HG02973 (cell line): ENCODE results near the gene EIF2AK3.
"Not testable (repeated sequence)": the region's sequence is repeated elsewhere in the genome, so short reads cannot be mapped to it uniquely, and the experiment has no call there.

ENCODE experiments used
- ATAC-seq: cut with Tn5 transposase; IDR thresholded peaks from one replicate; pipeline ENCODE4 v1.9.1; 2021; ENCODE audit warnings: moderate library complexity; ENCODE audit not compliant: unreplicated experiment

The EIF2AK3 gene

DNA sequence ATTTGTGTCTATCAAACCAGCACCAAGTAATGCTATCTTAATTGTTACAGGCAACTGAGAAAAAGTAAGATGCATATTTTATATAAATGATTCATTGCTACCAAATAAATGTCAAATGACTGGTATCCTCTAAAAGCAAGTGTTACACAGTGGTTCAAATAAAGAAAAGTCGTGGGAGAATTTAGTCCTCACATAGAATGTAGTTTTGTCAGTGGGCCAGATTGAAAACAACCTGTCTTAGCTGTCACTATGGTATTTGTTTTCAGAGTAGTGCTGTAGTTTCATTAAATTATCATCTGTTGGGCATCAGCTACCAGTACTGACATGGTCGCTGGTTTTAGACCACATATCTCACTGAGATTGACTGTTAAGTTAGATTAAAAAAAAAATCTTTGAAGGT lies 10.2 kb upstream of the EIF2AK3 start:
- ATAC-seq: no peak

DNA sequence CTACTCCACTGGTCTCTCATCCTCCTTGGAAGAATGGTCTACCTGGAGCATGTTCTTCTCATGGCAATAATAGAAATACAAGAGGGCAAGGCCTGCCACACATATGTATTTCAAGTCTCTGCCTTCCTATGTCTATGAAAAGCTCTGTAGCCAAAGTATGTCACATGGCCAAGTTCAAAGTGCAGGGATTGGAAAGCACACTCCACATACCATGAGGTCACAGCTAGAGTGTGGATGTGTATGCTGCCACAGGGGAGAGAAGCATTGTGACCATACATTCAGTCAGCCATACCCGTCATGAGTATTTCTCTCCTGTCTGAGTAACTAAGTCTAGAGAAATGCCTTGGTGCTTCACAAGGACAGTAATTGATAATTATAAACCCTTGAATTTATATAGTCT lies 8.8 kb upstream of the EIF2AK3 start:
- ATAC-seq: no peak

DNA sequence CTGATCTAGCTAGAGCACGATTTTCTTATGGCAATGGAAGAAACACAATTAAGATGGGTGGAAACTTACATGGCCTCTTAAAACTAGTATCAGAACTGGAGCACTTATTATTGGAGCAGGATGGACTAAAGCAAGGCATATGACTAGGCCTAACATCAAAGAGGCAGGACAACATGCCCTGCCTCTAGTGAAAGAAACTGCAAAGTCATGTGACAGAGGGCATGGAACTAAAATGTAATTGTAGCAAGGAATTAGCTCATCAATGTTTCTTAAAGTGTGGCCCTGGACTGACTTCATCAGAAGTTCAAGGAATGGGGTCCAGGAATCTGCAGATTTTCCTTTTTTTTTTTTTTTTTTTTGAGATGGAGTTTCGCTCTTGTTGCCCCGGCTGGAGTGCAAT lies 5.3 kb upstream of the EIF2AK3 start:
- no peak for ATAC-seq

DNA sequence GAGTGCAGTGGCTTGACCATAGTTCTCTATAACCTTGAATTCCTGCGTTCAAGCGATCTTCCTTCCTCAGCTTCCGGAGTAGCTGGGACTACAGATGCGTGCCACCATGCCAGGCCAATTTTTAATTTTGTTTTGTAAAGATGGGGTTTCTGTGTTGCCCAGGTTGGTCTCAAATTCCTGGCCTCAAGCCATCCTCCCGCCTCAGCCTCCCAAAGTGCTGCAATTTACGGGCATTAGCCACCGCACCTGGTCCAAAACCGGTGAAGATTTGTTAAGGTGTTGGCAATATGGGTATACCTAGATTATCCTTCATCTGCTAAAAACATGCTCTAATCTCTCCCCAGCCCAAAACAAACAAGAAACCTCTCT lies 1.3 kb upstream of the EIF2AK3 start:
- no peak for ATAC-seq

DNA sequence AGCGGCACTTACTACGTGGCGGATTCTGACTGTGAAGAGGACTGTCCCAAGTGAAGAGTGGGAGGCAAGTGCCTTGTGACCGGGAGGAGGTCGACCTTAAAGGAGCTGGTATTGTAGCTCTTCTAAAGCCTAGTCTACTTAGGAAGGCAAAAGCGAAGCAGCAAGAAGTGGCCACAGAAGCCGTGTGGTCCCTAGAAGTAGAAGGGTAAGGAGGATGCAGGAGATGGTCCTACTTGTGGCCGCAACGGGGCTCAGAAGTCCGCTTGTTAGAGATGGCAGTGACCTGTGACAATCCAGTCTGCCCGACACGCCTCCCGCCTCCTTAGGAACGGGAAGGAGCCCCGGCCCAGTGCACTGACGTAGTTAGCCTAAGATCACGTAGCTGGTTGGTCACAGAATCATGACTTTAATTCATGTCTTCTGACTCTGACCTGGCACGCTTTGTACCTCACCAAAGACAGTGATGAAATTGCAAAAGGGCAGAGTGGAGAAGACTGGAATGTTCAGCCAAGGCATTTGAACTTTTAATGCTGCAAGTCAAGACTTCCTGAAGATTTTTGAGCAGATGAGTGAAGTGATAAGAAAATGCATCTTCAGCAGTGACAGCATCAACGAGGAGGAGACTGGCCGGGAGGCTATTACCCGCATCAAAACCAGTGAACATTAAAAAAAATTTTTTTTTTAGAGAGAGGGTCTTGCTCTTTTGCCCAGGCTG lies 749 bp upstream of the EIF2AK3 start:
- ATAC-seq: peak; percentile 40

DNA sequence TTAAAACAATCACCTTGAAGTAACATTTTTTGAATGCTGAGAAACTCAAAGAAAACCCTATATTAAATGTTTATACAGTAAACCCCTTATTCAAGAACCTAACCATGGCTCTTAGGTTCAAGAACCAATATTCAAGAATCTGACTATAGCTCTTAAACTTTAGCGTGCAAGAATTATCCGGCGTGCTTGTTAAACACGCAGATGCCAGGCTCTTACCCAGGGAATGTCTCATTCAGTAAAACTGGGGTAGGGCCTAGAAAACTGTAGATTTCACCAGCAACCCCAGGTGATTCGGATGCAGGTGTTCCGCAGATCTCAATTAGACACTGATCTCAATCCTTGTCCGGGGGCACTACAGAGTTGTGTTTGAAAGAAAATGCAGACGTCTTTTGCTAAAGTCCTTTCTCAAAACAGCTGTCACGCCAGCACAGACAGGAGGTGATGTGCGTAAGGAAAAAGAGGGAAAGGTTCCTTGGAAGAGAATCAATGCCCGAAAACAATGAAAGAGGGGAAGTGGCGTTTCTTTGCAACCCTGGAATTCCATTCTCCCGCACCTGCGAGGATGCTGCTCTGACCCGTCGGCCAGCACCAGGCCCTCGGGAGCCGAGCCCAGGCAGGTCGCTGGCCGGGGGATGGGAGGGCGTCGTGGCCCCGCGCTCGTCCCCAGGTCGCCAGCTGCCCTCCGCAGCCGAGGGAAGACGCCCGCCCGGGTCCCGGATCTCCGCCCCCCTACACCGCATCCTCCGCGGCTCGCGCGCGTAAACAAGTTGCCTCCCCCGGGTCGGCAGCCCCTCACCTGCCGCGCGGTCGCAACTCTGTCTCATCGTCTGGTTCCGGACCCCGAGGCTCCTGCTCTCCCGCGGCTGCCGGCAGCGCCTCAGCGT lies 851 bp downstream of the EIF2AK3 start:
- ATAC-seq: peak; percentile 0

DNA sequence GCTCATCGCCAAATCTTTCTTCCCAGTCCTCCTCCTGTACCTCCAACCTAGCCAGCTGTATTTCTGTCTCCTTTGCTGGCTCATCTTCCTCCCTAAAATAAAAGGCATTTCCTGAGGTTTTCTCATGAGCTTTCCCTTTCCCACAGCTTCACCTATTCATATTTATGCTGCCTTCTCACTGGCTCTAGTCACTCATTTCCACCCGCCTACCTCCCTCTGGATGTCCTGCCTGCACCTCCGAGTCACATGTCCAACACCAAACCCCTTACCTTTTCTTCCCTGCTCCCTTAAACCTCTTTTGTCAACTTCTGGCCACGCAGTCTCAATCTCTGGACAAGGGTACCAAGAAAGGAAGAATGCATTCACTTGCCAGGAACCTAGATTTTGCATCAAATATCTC lies 2.8 kb downstream of the EIF2AK3 start:
- no peak for ATAC-seq

DNA sequence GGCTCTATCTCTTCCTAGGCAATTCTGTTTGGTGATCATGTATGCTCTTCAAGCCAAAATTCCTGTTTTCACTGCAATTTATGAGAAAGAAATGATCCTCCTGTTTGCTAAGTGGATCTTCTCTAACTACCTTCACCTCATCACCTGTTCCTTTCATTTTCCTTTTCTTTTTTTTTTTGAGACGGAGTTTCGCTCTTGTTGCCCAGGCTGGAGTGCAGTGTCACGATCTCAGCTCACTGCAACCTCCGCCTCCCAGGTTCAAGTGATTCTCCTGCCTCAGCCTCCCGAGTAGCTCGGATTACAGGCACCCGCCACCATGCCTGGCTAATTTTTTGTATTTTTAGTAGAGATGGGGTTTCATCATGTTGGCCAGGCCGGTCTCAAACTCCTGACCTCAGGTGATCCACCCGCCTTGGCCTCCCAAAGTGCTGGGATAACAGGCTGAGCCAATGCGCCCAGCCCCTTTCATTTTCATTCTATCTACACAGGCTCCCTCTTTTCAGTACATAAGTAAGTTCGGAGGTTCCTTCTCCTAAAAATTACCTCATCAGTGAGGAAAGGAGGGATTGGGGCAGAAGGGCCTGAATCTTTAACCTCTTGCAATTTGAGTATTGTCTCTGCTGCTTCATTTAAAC lies 3.3 kb downstream of the EIF2AK3 start:
- ATAC-seq: not testable (repeated sequence)

DNA sequence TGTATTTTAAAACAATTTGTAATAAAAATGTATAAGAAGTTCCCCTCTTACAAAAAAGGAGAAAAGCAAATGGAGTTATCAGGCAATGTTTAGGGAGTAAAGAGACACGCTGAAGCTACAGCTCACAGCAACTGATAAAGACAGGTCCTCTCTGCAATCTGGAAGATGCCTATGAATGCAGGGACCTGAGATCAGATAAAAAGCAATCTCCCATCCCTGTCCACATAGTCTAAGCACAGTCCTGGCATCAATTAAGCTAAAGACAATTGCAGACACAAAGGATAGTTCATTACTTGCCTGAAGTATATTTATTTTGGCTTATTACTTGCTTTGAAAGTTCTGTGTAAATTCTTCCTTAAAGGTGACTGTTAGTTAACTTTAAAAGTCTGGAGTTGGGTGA lies 5.0 kb downstream of the EIF2AK3 start:
- ATAC-seq: no peak

DNA sequence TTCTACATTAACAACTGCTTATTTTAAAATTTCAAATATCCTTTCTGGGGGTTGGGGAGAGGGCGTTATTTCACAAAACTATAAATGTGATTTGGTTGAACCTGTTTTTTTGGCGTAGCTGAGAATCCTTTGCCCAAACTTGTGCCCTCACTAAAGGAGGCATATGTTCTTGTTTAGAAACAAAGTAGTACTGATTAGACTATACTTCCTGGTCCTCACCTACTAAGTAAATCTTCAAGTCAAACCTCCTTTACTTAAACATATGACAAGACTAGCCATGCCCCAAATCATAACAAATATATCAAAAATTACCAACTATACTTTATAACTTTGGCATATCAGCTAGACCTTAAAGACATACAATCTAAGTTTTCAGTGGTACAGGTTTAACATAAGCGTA lies 5.8 kb downstream of the EIF2AK3 start:
- no peak for ATAC-seq

DNA sequence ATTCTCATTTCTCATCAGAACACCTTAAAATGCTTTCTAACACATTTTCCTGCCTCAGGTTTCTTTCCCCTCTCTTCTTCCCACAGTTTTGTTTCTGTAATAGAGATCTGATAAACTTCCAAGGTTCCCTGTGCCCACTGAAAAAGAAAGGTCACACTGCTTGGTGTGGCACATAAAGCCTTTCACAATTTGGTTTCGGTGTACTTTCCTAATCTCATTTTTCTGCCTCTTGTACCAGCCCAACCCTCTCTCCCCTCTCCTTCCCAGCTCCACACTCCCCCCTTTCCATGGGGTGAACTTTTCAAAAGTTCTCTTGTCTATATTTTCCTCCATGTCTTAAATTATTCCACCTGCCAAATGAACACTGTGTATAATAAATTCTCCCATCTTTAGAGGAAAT lies 7.2 kb downstream of the EIF2AK3 start:
- ATAC-seq: no peak

DNA sequence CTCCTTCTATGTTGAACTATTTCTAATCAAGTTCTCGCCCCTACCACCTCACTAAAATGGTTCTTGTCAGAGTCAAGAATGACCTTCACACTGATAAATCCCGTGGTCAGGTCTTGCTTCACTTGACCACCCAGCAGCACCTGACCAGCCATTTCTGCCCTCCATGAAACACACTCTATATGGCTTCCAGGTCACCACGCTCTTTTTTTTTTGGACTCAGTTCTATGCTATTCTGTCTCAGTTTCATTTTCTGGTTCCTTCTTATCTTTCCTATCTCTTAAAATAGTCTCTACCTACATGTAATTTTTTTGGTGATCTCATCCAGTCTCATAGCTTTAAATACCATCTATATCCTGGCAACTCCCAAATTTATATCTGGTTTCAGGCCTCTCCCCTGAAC lies 11.4 kb downstream of the EIF2AK3 start:
- peak; percentile 45 for ATAC-seq

DNA sequence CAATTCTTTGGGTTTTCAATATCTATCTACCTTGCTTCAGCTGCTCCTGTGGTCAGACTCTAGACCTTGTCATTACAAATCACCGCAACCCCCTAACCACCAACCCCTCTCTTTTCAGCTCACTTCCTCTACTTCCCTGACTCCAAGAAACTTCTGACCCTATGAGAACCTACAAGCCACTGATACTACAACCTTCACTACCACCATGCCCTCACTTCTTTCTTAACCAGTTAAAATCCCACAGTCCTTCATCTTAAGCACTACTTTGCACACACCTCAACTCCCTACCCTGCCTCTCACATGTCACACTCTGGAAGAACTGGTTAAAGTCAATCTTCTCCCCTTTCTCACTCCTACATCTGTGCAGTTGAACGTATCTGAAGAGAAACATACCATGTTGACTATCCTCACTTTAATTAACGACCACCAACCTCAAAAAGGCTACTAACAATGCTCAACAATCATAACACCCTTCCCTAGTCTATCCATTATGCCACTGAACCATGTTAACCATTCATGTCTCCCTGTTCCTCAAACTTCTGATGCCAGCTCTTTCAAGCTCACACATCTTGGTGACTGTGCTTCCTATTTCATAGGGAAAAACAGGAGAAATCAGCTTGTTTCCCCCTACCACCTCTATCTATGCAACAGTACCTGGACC lies 12.6 kb downstream of the EIF2AK3 start:
- ATAC-seq: peak; percentile 77

DNA sequence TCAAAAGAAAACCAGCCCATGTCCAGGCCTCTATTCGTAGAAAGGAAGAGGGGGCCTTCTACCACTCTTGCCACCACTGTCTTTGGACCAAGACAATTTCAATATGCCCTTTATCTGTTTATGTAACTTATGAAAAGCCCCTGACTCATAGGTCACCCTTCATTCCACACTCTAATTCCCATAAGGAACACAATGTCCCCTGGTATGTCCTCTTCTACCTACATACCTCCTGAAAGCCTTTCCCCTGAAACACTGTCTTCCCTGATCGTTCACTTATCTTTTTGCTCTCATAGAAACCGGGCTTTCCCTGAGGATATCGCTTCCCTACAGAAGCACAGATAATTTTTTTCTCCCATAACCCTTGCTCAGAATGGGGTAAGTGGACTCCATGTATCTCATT lies 13.3 kb downstream of the EIF2AK3 start:
- ATAC-seq: no peak

DNA sequence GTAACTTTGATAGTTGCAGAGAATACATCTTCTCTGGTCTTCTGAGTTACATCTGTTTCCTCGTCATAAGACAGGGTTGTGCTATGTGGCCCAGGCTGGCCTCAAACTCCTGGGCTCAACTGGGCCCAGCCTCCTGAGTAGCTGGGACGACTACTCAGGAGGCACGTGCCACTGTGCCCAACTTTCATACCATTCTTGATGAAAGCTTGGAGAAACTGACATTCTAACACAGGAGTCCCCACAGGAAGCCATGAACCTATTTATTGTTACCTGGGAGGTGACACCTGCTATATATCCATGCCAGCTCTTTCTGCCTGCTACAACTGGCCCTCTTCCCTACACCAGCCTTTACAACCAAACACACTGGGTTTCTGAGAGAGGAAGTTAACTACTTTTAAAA lies 19.1 kb downstream of the EIF2AK3 start:
- no peak for ATAC-seq

DNA sequence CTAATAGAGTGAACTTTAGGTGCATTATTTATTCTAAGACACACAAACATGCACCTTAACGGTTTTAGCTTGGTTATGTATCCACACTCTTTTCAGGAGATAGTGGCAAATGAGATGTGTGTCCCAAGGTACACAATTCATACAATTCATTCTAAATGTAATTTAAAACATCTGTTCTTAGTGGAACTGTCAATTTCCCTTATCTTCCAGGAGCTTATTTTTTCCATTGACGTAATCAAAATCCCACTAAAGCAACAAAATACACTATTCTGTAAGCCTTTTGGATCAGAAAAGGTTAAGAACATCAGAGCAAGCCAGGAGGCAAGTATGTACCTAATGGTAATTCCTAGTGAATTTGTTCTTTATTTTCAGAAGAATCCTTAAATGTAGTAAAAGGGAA lies 19.8 kb downstream of the EIF2AK3 start:
- ATAC-seq: no peak

DNA sequence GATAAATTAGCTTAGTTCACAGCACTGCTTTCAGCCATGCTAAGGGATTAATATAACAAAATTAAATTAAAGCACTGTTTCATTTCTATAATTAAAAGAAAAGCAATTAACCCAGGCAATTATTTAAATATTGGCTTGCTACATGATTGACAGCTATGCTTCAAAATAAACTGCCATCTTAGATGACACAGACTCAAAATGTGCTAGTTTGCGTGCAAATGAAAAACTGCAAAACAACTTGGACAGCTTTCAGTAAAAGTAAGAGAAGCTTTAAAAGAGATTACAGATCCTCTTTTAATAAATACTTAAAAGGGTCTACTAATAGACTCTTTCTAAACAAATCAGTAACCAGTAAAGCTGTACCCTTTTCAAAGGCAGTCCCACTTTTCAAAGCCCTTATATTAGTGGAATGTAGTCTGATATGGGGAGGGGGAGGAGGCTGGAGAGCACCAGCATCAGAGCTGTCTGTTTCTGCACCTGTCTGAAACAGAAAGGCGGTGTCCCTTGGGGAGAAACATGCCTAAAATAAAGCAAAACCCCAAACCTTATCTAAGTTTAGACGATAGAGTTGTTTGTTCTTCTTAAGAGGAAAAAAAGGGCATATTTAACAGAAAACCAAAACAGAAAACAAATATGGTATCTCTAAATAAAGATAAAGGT lies 20.8 kb downstream of the EIF2AK3 start:
- peak; percentile 86 for ATAC-seq

DNA sequence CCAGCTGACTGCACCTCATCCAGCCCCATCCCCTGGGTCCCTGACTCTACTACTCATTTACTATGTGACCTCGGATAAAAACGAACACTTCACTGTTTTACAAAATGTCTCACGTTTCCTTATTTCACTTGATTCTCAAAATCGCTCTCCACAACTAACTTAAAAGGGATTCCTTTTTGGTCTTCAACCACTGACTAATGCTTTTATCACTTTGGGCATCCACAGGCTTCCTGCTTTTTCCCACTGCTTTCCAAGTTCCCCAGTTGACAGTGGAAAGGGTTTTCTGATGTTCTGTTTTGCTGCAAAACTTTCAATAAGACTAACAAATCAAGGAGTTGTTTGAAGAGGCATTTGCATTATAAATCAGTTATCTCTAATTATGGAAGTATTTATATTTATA lies 24.1 kb downstream of the EIF2AK3 start:
- no peak for ATAC-seq

DNA sequence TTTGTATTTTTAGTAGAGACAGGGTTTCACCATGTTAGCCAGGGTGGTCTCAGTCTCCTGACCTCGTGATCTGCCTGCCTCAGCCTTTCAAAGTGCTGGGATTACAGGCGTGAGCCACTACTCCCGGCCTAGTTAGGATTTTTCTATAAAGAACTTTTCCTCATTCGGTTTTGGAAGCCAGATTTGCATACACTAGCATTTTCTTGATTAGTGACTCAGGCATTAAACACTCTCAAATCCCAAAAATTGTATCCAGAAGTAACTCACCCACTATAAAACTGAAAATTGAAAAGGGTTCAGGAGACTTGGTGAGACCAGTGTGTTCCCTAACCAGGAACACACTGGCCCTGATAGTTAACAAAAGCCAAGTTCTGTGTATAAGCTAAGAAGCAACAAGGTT lies 25.2 kb downstream of the EIF2AK3 start:
- no peak for ATAC-seq

DNA sequence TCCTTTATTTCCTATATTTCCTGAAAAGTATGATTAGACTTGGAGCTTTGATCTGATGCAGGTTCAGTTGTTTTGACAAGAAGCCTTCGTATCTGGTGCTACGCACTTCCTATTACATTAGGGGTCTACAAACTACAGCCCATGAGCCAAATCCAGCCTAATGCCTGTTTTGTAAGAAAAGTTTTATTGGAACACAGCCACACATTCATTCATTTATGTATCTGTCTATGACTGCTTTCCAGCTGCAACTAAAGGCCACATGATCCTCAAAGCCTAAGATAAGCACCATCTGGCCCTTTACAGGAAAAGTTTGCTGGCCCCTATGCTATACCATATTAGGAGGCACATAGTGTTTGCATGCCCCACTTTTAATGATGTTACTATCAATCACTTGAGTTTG lies 26.0 kb downstream of the EIF2AK3 start:
- ATAC-seq: no peak

DNA sequence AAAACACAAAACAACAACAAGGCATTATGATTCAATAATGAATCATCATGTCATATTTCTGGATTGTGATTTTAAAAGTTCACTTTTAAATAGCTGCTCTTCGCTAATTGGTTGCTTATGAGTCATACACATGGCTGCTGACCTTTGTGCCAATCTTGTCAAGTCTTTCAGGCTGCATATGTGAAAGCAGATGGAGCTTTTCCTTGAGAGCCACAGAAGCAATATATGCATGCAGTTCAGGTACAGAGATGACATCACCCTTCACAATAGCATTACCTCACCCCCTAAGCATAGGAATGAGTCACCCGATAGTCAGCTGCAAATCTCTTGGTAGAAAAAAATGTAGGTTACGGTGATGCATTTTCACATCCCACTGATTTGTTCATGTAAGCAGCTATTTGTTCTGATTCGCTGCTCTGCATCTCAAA lies 27.2 kb downstream of the EIF2AK3 start:
- peak; percentile 98 for ATAC-seq
